Endodermal cell (in vitro differentiated cells): Measurements from ENCODE around the gene ZNF574. TPM values are rescaled to one million over a fixed set of nuclear protein-coding genes. Genes with fewer than 3 reads are reported as not detected.

ENCODE experiments used
- DNase-seq: peaks from one replicate; pipeline ENCODE4 v3.0.0-alpha.2; 2017
- H3K27ac ChIP-seq: 2 replicates; pipeline ENCODE4 v1.5.1; 2013; ENCODE audit warnings: mild to moderate bottlenecking, low read depth, low read length, moderate library complexity
- H3K27me3 ChIP-seq: 2 replicates; pipeline ENCODE4 v1.6.1; 2013; ENCODE audit warnings: mild to moderate bottlenecking, low read length, moderate library complexity; ENCODE audit not compliant: insufficient read depth, control insufficient read depth, poor library complexity, severe bottlenecking
- H3K36me3 ChIP-seq: 2 replicates; pipeline ENCODE4 v1.7.0; 2013; ENCODE audit warnings: mild to moderate bottlenecking, low read length, moderate library complexity; ENCODE audit not compliant: control insufficient read depth, insufficient read depth
- H3K4me1 ChIP-seq: one replicate; pipeline ENCODE4 v1.7.0; 2013; ENCODE audit warnings: low read length; ENCODE audit not compliant: control insufficient read depth, insufficient read depth
- H3K4me3 ChIP-seq: 2 replicates; pipeline ENCODE4 v1.5.1; 2013; ENCODE audit warnings: mild to moderate bottlenecking, low read length, moderate library complexity
- H3K9ac ChIP-seq: 2 replicates; pipeline ENCODE4 v1.6.1; 2013; ENCODE audit warnings: mild to moderate bottlenecking, low read length, moderate library complexity; ENCODE audit not compliant: poor library complexity, severe bottlenecking; ENCODE audit errors: extremely low read depth
- H3K9me3 ChIP-seq: 2 replicates; pipeline ENCODE4 v1.6.1; 2013; ENCODE audit warnings: mild to moderate bottlenecking, low read length, moderate library complexity; ENCODE audit not compliant: control insufficient read depth
- H3K27ac Mint-ChIP-seq: 2 replicates; pipeline ENCODE4 v1.8.0; 2020; ENCODE audit warnings: mixed read lengths
- H3K27me3 Mint-ChIP-seq: 2 replicates; pipeline ENCODE4 v1.8.0; 2021; ENCODE audit warnings: mild to moderate bottlenecking, mixed read lengths; ENCODE audit not compliant: insufficient read depth
- H3K36me3 Mint-ChIP-seq: 2 replicates; pipeline ENCODE4 v1.8.0; 2020; ENCODE audit warnings: low read depth, mixed read lengths
- H3K4me1 Mint-ChIP-seq: 2 replicates; pipeline ENCODE4 v1.8.0; 2020; ENCODE audit warnings: mixed read lengths
- H3K4me3 Mint-ChIP-seq: 2 replicates; pipeline ENCODE4 v1.8.0; 2020; ENCODE audit warnings: mild to moderate bottlenecking, moderate library complexity, mixed read lengths
- H3K9me3 Mint-ChIP-seq: 2 replicates; pipeline ENCODE4 v1.8.0; 2020; ENCODE audit warnings: mild to moderate bottlenecking, mixed read lengths
- CTCF ChIP-seq: fragments of 200-600 bp; sonication (generic); conservative IDR thresholded peaks from 2 replicates; pipeline ENCODE4 v1.5.0; 2021; ENCODE audit warnings: antibody characterized with exemption, mild to moderate bottlenecking
- WGBS, 2 experiments: methylation state at CpG; one replicate each; pipeline versions ENCODE4 v1.1.5 to v1.1.7; 2013; ENCODE audit warnings: missing lambda C conversion rate in 2 of 2, mixed read lengths in 1 of 2; ENCODE audit not compliant: insufficient coverage in 1 of 2, insufficient read length in 1 of 2; 5-methylcytosine and 5-hydroxymethylcytosine counted together
- total RNA-seq, 2 donors: library from RNA; stranded (reverse); fragmentation: NEBNext Ultra II Directional in 1 of 2; extraction: Animal tissue kit (Norgen Biotek cat#: 25700) in 1 of 2; gene quantifications; 2 replicates in 1 of 2; 3 replicates in 1 of 2; pipeline ENCODE4 v1.2.1, GENCODE V29; 2021

The ZNF574 gene
- total RNA-seq, 2 donors from 2014 or later = 20.9 to 22.1 TPM

GRCh38 chr19:42090672-42091071, 14.7 kb downstream of the ZNF574 start:
- TF ChIP-seq CTCF = no peak
- Mint-ChIP-seq H3K4me1 (peaks cover 3% of the 10 kb centered on the region), H3K27me3 (peaks cover 14% of the 10 kb centered on the region), H3K9me3 (no peaks in the 10 kb centered on the region), H3K27ac (no peak overlapping the region), H3K36me3 (no peaks in the 10 kb centered on the region), H3K4me3 (no peak overlapping the region)
- Histone ChIP-seq H3K9me3 (no peaks in the 10 kb centered on the region), H3K27me3 (no peaks in the 10 kb centered on the region), H3K9ac (no peak overlapping the region), H3K27ac (no peak overlapping the region), H3K36me3 (no peaks in the 10 kb centered on the region), H3K4me1 (no peaks in the 10 kb centered on the region), H3K4me3 (no peak overlapping the region)
- DNase-seq = no peak
- whole genome bisulfite sequencing, 2 experiments = 78% methylated on average over 9 of the region's 9 CpGs; no CpG with 5 or more reads in 1 of the 2 experiments

- H3K36me3 ChIP-seq = no peaks in the 10 kb centered on the region
- H3K9ac ChIP-seq = no peak overlapping the region
- no peaks in the 10 kb centered on the region for H3K36me3 Mint-ChIP-seq
- WGBS, 2 experiments = 89 to 91% methylated on average over 4 to 12 of the region's 13 CpGs
- no peak overlapping the region for H3K27ac ChIP-seq
- H3K4me3 Mint-ChIP-seq = no peak overlapping the region
- no peak for DNase-seq
- peaks cover 15% of the 10 kb centered on the region for H3K27me3 Mint-ChIP-seq
- no peak for TF ChIP-seq CTCF
- no peak overlapping the region for H3K27ac Mint-ChIP-seq
- H3K27me3 ChIP-seq = no peaks in the 10 kb centered on the region
- no peaks in the 10 kb centered on the region for H3K9me3 ChIP-seq
- H3K4me3 ChIP-seq = no peak overlapping the region
- H3K4me1 Mint-ChIP-seq = peaks cover 3% of the 10 kb centered on the region
- no peaks in the 10 kb centered on the region for H3K9me3 Mint-ChIP-seq
- H3K4me1 ChIP-seq = no peaks in the 10 kb centered on the region
These were observed 15.3 kb downstream of the ZNF574 start for GRCh38 chr19:42091300-42091699.

GRCh38 chr19:42091742-42092141, 15.8 kb downstream of the ZNF574 start:
- Mint-ChIP-seq H3K36me3 (no peaks in the 10 kb centered on the region), H3K27ac (no peak overlapping the region), H3K4me1 (peaks cover 3% of the 10 kb centered on the region), H3K27me3 (peaks cover 17% of the 10 kb centered on the region), H3K4me3 (no peak overlapping the region), H3K9me3 (no peaks in the 10 kb centered on the region)
- Histone ChIP-seq H3K4me3 (no peak overlapping the region), H3K9ac (no peak overlapping the region), H3K9me3 (no peaks in the 10 kb centered on the region), H3K36me3 (no peaks in the 10 kb centered on the region), H3K27me3 (no peaks in the 10 kb centered on the region), H3K27ac (no peak overlapping the region), H3K4me1 (no peaks in the 10 kb centered on the region)
- no peak for TF ChIP-seq CTCF
- 94 to 95% methylated on average over 5 to 10 of the region's 10 CpGs for WGBS, 2 experiments
- no peak for DNase-seq
